ENCODE results near the gene EML5. TPM values are rescaled to one million over a fixed set of nuclear protein-coding genes. Genes with fewer than 3 reads are reported as not detected.

EML5 gene
- total and polyA plus RNA-seq, 2 experiments from 2014 or later: 0.18 to 1.6 TPM

- H3K4me1 Mint-ChIP-seq: no peaks in the 10 kb centered on the region
- H3K9me3 Mint-ChIP-seq: no peaks in the 10 kb centered on the region; the same call in 1 of the 3 replicates
- Histone ChIP-seq H4K20me1 (replicated peaks; ENCODE audit: insufficient read depth) (no peaks in the 10 kb centered on the region), H3K4me1 (ENCODE audit: insufficient read depth) (no peaks in the 10 kb centered on the region), H3F3A (replicated peaks; ENCODE audit: low read depth) (no peaks in the 10 kb centered on the region), H2AFZ (no peak overlapping the region), H3K9me2 (ENCODE audit: insufficient read depth) (no peaks in the 10 kb centered on the region), H3K4me3 (no peak overlapping the region), H3K27me3 (ENCODE audit: insufficient read depth) (no peaks in the 10 kb centered on the region), H3K79me2 (replicated peaks; ENCODE audit: insufficient read depth) (no peaks in the 10 kb centered on the region), H3K4me2 (no peak overlapping the region), H3K27ac (ENCODE audit: low read depth) (no peak overlapping the region), H3K36me3 (ENCODE audit: insufficient read depth) (no peaks in the 10 kb centered on the region)
- TF ChIP-seq REST (IDR thresholded peaks at IDR 0.05; ENCODE audit: unreplicated experiment) (no peak), EZH2 (IDR thresholded peaks at IDR 0.05; ENCODE audit: low read depth, unreplicated experiment) (no peak), NANOG (IDR thresholded peaks at IDR 0.05; ENCODE audit: borderline replicate concordance) (no peak), POLR2AphosphoS5 (IDR thresholded peaks at IDR 0.05; ENCODE audit: low read depth) (no peak), JUNB (IDR thresholded peaks at IDR 0.05; ENCODE audit: unreplicated experiment) (no peak), EZH2phosphoT487 (IDR thresholded peaks at IDR 0.05; ENCODE audit: unreplicated experiment) (no peak), CTCF (conservative IDR thresholded peaks at IDR 0.05; ENCODE audit: low read depth in 2 of 2) (no peak), CREB1 (CRISPR knock-in tag; IDR thresholded peaks at IDR 0.05; ENCODE audit: low read depth) (no peak), STAT1 (IDR thresholded peaks at IDR 0.05; ENCODE audit: unreplicated experiment) (no peak), ETS1 (IDR thresholded peaks at IDR 0.05) (no peak), ZNF331 (CRISPR knock-in tag; IDR thresholded peaks at IDR 0.05; ENCODE audit: low read depth) (no peak), ZNF114 (CRISPR knock-in tag; IDR thresholded peaks at IDR 0.05) (no peak)
- TF ChIP-seq, protein P1, sequence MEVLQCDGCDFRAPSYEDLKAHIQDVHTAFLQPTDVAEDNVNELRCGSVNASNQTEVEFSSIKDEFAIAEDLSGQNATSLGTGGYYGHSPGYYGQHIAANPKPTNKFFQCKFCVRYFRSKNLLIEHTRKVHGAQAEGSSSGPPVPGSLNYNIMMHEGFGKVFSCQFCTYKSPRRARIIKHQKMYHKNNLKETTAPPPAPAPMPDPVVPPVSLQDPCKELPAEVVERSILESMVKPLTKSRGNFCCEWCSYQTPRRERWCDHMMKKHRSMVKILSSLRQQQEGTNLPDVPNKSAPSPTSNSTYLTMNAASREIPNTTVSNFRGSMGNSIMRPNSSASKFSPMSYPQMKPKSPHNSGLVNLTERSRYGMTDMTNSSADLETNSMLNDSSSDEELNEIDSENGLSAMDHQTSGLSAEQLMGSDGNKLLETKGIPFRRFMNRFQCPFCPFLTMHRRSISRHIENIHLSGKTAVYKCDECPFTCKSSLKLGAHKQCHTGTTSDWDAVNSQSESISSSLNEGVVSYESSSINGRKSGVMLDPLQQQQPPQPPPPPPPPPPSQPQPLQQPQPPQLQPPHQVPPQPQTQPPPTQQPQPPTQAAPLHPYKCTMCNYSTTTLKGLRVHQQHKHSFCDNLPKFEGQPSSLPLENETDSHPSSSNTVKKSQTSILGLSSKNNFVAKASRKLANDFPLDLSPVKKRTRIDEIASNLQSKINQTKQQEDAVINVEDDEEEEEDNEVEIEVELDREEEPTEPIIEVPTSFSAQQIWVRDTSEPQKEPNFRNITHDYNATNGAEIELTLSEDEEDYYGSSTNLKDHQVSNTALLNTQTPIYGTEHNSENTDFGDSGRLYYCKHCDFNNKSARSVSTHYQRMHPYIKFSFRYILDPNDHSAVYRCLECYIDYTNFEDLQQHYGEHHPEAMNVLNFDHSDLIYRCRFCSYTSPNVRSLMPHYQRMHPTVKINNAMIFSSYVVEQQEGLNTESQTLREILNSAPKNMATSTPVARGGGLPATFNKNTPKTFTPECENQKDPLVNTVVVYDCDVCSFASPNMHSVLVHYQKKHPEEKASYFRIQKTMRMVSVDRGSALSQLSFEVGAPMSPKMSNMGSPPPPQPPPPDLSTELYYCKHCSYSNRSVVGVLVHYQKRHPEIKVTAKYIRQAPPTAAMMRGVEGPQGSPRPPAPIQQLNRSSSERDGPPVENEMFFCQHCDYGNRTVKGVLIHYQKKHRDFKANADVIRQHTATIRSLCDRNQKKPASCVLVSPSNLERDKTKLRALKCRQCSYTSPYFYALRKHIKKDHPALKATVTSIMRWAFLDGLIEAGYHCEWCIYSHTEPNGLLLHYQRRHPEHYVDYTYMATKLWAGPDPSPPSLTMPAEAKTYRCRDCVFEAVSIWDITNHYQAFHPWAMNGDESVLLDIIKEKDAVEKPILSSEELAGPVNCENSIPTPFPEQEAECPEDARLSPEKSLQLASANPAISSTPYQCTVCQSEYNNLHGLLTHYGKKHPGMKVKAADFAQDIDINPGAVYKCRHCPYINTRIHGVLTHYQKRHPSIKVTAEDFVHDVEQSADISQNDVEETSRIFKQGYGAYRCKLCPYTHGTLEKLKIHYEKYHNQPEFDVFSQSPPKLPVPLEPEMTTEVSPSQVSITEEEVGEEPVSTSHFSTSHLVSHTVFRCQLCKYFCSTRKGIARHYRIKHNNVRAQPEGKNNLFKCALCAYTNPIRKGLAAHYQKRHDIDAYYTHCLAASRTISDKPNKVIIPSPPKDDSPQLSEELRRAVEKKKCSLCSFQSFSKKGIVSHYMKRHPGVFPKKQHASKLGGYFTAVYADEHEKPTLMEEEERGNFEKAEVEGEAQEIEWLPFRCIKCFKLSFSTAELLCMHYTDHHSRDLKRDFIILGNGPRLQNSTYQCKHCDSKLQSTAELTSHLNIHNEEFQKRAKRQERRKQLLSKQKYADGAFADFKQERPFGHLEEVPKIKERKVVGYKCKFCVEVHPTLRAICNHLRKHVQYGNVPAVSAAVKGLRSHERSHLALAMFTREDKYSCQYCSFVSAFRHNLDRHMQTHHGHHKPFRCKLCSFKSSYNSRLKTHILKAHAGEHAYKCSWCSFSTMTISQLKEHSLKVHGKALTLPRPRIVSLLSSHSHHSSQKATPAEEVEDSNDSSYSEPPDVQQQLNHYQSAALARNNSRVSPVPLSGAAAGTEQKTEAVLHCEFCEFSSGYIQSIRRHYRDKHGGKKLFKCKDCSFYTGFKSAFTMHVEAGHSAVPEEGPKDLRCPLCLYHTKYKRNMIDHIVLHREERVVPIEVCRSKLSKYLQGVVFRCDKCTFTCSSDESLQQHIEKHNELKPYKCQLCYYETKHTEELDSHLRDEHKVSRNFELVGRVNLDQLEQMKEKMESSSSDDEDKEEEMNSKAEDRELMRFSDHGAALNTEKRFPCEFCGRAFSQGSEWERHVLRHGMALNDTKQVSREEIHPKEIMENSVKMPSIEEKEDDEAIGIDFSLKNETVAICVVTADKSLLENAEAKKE (CRISPR knock-in tag; IDR thresholded peaks at IDR 0.05): no peak
- no peaks in the 10 kb centered on the region for H3K27me3 Mint-ChIP-seq (ENCODE audit: insufficient read depth, low read depth, poor library complexity)
- H3K4me3 Mint-ChIP-seq: no peak overlapping the region
- H3K27ac Mint-ChIP-seq: no peak overlapping the region
- H3K36me3 Mint-ChIP-seq (ENCODE audit: low read depth): 0 out of 3 replicates have a peak, but pooled peaks cover 3% of the 10 kb centered on the region
- ATAC-seq (no peak), DNase-seq (ENCODE audit: low spot score) (no peak)
Measured at GRCh38 chr14:88660056-88660455, 132.7 kb downstream of the EML5 start.

All from GM23338 (cell line).